Measurements from ENCODE around the gene HYPK. TPM values are rescaled to one million over a fixed set of nuclear protein-coding genes. Genes with fewer than 3 reads are reported as not detected.
A peak's percentile ranks its signal among the peaks of the same experiment; 100 is the strongest.

HYPK gene, protein sequence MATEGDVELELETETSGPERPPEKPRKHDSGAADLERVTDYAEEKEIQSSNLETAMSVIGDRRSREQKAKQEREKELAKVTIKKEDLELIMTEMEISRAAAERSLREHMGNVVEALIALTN
- 10 to 100 TPM; 19.6 to 21.1 TPM for total RNA-seq

DNA sequence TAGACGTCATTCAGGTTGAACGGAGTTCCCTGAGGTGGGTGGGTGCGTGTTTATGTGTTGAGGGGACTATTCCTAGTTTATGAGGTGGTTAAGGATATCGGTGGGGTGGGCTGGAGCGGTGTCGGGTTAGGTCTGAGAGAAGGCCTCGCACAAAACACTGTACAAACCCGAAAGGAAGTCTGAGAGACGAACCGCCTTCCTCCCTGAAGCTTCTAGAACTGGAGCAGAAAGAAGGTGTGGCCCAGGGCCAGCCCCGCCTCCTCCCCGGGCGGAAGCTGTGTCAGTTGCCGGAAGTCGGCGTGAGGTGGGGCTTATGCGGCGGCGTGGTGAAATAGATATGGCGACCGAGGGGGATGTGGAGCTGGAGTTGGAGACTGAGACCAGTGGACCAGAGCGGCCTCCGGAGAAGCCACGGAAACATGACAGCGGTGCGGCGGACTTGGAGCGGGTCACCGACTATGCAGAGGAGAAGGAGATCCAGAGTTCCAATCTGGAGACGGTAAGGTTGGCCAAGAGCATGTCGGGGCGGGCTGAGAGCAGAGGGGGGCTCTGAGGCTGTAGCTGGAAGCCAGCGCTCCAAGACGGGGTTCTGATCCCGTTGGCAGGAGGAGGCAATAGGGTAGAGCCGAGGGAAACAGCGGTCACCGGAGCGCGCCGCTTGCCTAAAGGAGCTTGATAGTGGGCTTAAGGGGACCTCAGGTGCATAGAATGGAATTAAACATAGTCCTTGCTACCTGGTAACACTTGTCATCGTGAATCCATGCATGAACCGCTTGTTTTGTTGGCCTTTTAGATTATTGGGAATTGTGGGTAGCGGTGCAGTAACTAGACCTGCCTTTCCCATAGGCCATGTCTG is at the start of gene HYPK:
Gene HYPK (plus strand): TSS at position 314 of the 856 bp plus-strand sequence. CDS start 24 bp downstream, at position 338.
- H3K27ac Mint-ChIP-seq: peak within 1 kb of the TSS; percentile 95
- H3K4me1 Mint-ChIP-seq (ENCODE audit: low read depth): peaks cover 43% of the 10 kb centered on the region
- CTCF ChIA-PET: interaction anchor here (0.9 to 1.0 kb wide), 2 partner anchors 23 to 198 kb away, joined by 3 to 4 read pairs; partner anchors contain the start of gene ELL3
- peaks cover 75% of the 10 kb centered on the region for H3K36me3 Mint-ChIP-seq (ENCODE audit: low read depth)
- no peaks in the 10 kb centered on the region for H3K9me3 Mint-ChIP-seq
- peak; percentile 94 for DNase-seq
- no peaks in the 10 kb centered on the region for H3K27me3 Mint-ChIP-seq (ENCODE audit: low read depth)
- intact Hi-C loops (cut with micrococcal nuclease): loop anchor here (1.0 to 2.0 kb wide), 4 partner anchors 8 to 52 kb away; partner anchors contain the start of genes MFAP1 and SERF2
- H3K4me3 Mint-ChIP-seq: peak within 1 kb of the TSS; percentile 97

DNA sequence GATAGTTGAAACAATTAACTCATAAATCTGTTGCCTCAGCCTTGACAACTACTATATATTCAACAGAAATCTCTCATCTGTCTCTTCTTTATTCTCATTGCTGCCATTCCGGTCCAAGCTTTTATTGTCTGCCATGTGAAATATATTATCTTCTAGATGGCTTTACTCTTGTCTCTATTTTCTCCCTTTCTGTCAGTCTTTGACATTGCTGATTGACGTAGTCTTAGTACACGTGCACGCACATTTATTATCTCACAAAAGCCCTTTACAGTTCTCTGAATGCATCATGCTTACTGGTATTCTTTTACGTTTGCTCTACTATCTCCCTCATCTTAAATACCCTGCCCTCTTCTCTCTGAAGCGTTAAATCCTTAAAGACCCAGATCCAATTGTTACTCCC is 48.5 kb upstream of the HYPK start:
- Mint-ChIP-seq H3K27me3 (ENCODE audit: low read depth) (no peaks in the 10 kb centered on the region), H3K4me1 (ENCODE audit: low read depth) (peaks cover 46% of the 10 kb centered on the region), H3K27ac (peak overlapping the region; percentile 3), H3K36me3 (ENCODE audit: low read depth) (peaks cover 32% of the 10 kb centered on the region), H3K9me3 (no peaks in the 10 kb centered on the region), H3K4me3 (no peak overlapping the region)
- intact Hi-C loops (cut with micrococcal nuclease): loop anchor here (2.0 kb wide), 1 partner anchor 17 kb away; no protein-coding TSS in a partner anchor
- DNase-seq: no peak
- CTCF ChIA-PET: interaction anchor here (0.6 kb wide), 1 partner anchor 504 kb away, joined by 3 read pairs; no protein-coding TSS in a partner anchor

DNA sequence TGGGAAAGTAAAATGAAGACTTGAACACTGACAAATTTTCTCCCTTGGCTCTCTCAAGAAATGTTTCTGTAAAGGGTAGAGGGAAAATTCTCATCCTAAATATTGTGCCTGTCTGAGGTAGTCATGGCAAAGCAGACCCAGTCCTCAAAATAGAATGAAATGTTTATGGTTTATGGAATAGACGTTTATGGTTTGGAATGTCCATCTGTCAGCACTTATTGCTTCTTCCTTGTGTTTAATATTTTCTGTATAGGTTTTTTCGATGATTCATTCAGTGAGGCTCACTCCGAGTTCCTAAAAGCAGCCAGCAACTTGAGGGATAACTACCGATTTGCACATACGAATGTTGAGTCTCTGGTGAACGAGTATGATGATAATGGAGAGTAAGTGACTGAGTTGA is 37.6 kb upstream of the HYPK start:
- peaks cover 35% of the 10 kb centered on the region for H3K36me3 Mint-ChIP-seq (ENCODE audit: low read depth)
- CTCF ChIA-PET: no interaction called here
- H3K27ac Mint-ChIP-seq: peak overlapping the region; percentile 70

DNA sequence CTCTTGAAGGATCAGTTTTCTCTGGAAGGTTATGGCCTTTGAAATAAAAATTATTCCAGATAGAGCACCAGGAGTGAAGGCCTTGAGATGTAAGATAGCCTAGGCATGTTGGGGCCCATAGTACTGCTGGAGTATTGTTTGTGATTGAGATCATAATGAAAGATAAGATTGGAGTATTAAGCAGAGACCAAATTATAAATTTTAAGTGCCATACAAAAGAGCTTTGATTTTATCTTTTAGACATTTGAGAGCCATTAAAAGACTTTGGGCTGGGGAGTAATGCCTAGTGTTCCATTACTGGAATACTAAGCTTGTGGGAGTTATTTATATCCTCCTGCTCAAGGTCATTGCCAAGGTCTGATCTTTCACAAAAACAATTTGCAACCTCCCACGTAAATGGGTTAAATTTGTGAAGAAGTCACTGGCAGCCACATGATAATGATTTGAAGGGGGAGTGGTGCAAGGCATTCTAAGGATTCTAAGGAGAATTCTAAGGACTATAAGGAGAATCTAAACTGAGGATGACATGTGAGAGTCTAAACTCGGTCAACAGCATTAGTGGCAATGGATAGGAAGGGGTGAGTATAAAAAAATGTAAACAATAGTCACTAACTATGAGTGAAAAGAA is 36.5 kb upstream of the HYPK start:
- Mint-ChIP-seq H3K9me3 (no peaks in the 10 kb centered on the region), H3K36me3 (ENCODE audit: low read depth) (peaks cover 42% of the 10 kb centered on the region), H3K4me3 (no peak overlapping the region), H3K27ac (peak overlapping the region; percentile 70), H3K27me3 (ENCODE audit: low read depth) (no peaks in the 10 kb centered on the region), H3K4me1 (ENCODE audit: low read depth) (peaks cover 3% of the 10 kb centered on the region)
- DNase-seq: no peak
- CTCF ChIA-PET: no interaction called here
- intact Hi-C loops (cut with micrococcal nuclease): no loop called here

More for the DNA sequence above, 37.6 kb upstream of the HYPK start:
- H3K27me3 Mint-ChIP-seq (ENCODE audit: low read depth): no peaks in the 10 kb centered on the region
- DNase-seq: no peak
- no peak overlapping the region for H3K4me3 Mint-ChIP-seq
- peaks cover 3% of the 10 kb centered on the region for H3K4me1 Mint-ChIP-seq (ENCODE audit: low read depth)
- no peaks in the 10 kb centered on the region for H3K9me3 Mint-ChIP-seq
- intact Hi-C loops (cut with micrococcal nuclease): no loop called here

DNA sequence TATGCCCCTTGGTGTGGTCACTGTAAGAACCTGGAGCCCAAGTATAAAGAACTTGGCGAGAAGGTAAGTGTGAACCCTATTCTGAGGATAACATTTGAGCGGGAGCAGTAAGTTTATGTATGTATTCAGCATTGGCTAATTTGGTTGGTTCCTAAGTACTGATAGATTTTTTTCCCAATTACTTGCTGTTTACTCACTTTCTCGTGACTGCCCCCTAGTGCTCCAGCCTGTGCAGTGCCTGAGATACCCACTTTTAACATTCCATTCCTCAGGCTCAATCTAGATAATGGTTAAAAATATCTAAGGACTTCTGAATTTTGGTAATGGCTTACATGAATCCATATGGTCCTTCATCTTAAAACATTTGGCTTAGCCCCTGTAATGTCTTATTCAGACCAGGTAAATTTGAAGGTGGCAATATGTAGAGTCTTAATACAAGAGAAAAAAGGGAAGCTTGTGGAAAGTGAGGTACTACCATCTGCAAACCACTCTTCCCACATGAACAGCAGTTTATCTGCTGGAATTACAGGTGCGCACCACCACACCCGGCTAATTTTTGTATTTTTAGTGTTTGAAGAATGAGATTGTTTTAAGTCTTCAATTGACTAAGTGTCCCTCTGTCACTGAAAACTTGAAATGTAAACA is 30.7 kb upstream of the HYPK start:
- peaks cover 47% of the 10 kb centered on the region for H3K36me3 Mint-ChIP-seq (ENCODE audit: low read depth)
- peak overlapping the region; percentile 59 for H3K27ac Mint-ChIP-seq
- intact Hi-C loops (cut with micrococcal nuclease): loop anchor here (1.0 to 2.0 kb wide), 2 partner anchors 8 to 17 kb away; no protein-coding TSS in a partner anchor
- H3K4me3 Mint-ChIP-seq: no peak overlapping the region
- no peaks in the 10 kb centered on the region for H3K4me1 Mint-ChIP-seq (ENCODE audit: low read depth)
- DNase-seq: peak; percentile 79
- no peaks in the 10 kb centered on the region for H3K27me3 Mint-ChIP-seq (ENCODE audit: low read depth)
- H3K9me3 Mint-ChIP-seq: no peaks in the 10 kb centered on the region
- CTCF ChIA-PET: interaction anchor here (0.6 to 1.8 kb wide), 9 partner anchors 11 to 150 kb away, joined by 3 to 6 read pairs (median 3); partner anchors contain the start of gene MFAP1

DNA sequence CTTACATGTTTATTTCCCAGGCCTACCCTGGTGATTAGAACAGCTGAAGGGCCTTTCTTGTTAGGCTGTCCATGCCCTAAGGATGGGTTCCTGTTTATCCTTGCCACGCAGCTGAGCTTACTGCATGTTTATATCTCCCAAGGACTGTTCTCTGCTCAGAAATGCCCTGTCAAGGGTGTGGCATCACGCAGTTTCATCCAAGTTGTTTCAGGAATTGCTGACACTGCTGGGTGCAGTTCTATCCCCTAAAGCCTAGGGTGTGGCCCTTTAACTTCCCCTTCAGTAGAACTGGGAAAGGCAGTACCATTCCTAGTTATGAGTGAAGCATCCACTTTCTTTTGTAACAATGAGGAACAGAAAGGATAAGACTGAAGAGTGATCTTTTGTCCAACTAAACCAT is 28.6 kb upstream of the HYPK start:
- H3K27ac Mint-ChIP-seq: no peak overlapping the region
- intact Hi-C loops (cut with micrococcal nuclease): no loop called here
- no peaks in the 10 kb centered on the region for H3K27me3 Mint-ChIP-seq (ENCODE audit: low read depth)
- H3K4me1 Mint-ChIP-seq (ENCODE audit: low read depth): peaks cover 6% of the 10 kb centered on the region
- CTCF ChIA-PET: interaction anchor here (1.4 kb wide), 1 partner anchor 19 kb away, joined by 4 read pairs; no protein-coding TSS in a partner anchor
- no peak overlapping the region for H3K4me3 Mint-ChIP-seq
- no peak for DNase-seq
- no peaks in the 10 kb centered on the region for H3K9me3 Mint-ChIP-seq
- H3K36me3 Mint-ChIP-seq (ENCODE audit: low read depth): peaks cover 38% of the 10 kb centered on the region

DNA sequence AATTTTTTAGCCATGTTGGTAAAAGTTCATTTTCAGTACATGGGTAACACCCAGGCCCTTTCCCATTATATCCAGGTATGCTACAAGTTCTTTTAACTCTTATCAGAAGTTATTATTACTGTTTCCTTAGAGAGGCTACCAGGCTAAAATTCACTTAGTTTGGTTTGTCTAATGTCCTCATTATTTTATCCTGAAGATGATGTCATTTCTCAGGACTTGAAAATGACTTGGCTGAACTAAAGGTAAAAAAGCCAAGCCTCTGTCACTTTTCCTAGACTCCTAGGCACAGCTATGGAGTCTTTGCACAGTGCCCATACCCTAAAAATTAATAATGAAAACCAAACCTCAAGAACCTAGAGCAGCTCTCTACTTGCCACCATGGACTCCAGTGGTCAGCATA is 27.8 kb upstream of the HYPK start:
- no peak overlapping the region for H3K27ac Mint-ChIP-seq
- intact Hi-C loops (cut with micrococcal nuclease): no loop called here
- H3K9me3 Mint-ChIP-seq: no peaks in the 10 kb centered on the region
- no peaks in the 10 kb centered on the region for H3K27me3 Mint-ChIP-seq (ENCODE audit: low read depth)
- no peak overlapping the region for H3K4me3 Mint-ChIP-seq
- CTCF ChIA-PET: no interaction called here
- H3K4me1 Mint-ChIP-seq (ENCODE audit: low read depth): peaks cover 11% of the 10 kb centered on the region
- H3K36me3 Mint-ChIP-seq (ENCODE audit: low read depth): peaks cover 36% of the 10 kb centered on the region
- DNase-seq: no peak

DNA sequence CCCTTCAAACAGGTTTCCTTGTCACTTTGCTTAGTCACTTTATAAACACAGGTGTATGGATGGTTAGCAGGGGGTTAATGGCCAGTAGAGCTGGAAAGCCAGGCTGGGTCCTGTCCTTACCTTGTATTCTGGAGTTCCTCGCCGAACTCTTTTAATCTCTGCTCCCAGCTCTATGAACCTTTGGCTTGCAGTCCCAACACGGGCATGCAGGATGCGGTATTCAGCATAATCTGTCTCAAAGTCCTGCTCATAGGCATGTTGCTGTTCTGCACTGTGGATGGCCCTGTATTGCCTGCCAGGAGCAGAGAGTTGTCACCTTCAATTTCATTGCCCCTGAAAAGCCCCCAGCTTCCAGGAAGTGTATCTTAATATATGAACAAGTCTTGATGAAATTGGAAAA is 26.3 kb upstream of the HYPK start:
- CTCF ChIA-PET: interaction anchor here (0.6 kb wide), 2 partner anchors 21 to 448 kb away, joined by 3 to 4 read pairs; no protein-coding TSS in a partner anchor
- intact Hi-C loops (cut with micrococcal nuclease): no loop called here
- Mint-ChIP-seq H3K4me3 (no peak overlapping the region), H3K27ac (peak overlapping the region; percentile 26), H3K9me3 (no peaks in the 10 kb centered on the region), H3K36me3 (ENCODE audit: low read depth) (peaks cover 26% of the 10 kb centered on the region), H3K4me1 (ENCODE audit: low read depth) (peaks cover 21% of the 10 kb centered on the region), H3K27me3 (ENCODE audit: low read depth) (no peaks in the 10 kb centered on the region)
- no peak for DNase-seq

DNA sequence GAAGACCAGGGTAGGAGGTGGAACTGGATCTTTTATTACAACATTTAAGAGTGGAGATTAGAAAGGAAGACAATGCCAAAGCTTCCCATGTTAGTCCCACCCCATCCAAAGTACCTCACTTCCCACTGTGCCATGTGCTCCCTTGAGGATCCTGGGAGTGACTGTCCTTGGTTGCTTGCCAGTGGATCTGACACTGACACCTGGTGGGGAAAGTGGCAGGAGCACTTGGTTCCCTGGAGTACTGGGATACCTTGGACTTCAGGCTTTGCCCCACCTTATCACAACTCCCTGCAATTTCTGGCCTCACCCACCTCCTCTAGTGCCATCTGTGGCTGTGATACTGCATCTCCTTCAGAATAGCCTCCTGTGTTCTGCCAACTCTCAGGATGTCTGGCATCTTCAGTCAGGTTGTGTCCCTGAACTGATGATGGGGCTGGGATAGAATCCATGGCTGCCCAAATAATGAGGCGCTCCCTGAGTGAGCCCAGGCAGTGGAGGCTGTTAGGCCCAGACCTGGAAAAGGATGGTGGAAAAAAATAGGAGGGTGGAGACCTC is 24.9 kb upstream of the HYPK start:
- Mint-ChIP-seq H3K4me3 (no peak overlapping the region), H3K36me3 (ENCODE audit: low read depth) (peaks cover 16% of the 10 kb centered on the region), H3K27me3 (ENCODE audit: low read depth) (no peaks in the 10 kb centered on the region), H3K9me3 (no peaks in the 10 kb centered on the region), H3K27ac (peak overlapping the region; percentile 24), H3K4me1 (ENCODE audit: low read depth) (peaks cover 23% of the 10 kb centered on the region)
- intact Hi-C loops (cut with micrococcal nuclease): no loop called here
- no peak for DNase-seq
- CTCF ChIA-PET: interaction anchor here (0.7 to 2.8 kb wide), 4 partner anchors 10 to 360 kb away, joined by 3 to 17 read pairs (median 5); no protein-coding TSS in a partner anchor

DNA sequence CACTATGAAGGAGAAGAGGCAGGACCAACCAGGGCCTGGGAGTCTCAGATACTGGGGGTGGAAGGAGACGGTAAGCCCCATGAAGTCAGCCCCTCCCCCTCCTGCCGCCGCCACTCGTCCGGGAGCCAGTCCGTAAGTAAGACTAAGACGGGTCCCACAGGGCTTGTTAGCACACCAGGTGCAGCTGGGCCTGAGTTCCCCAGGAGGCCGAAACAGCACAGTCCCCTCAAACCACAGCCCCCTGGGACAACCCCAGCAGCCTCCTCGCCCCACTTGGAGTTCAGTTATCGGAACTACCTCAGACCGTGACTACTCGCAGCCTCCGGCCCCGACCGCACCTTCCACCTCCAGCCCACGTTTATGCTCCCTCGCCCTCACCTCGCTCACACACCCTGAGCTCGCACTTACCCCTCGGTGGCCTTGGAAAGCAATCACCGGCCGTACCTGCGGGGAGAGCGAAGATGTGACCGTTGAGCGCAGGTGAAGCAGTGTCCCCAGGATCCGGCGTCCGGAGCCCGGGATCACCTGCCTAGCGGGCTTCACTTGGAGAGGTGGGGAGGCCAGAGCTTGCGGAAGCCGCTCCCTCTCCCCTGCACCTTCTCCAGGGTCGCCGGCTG is 24.2 kb upstream of the HYPK start:
- Mint-ChIP-seq H3K9me3 (no peaks in the 10 kb centered on the region), H3K4me1 (ENCODE audit: low read depth) (peaks cover 23% of the 10 kb centered on the region), H3K36me3 (ENCODE audit: low read depth) (peaks cover 9% of the 10 kb centered on the region), H3K27me3 (ENCODE audit: low read depth) (no peaks in the 10 kb centered on the region), H3K27ac (peak overlapping the region; percentile 36), H3K4me3 (peak overlapping the region; percentile 89)
- CTCF ChIA-PET: interaction anchor here (1.1 to 2.8 kb wide), 7 partner anchors 10 to 52 kb away, joined by 4 to 17 read pairs (median 8); partner anchors contain the start of genes HYPK, SERF2 and SERINC4
- intact Hi-C loops (cut with micrococcal nuclease): loop anchor here (2.0 kb wide), 1 partner anchor 335 kb away; no protein-coding TSS in a partner anchor
- DNase-seq: peak; percentile 22

DNA sequence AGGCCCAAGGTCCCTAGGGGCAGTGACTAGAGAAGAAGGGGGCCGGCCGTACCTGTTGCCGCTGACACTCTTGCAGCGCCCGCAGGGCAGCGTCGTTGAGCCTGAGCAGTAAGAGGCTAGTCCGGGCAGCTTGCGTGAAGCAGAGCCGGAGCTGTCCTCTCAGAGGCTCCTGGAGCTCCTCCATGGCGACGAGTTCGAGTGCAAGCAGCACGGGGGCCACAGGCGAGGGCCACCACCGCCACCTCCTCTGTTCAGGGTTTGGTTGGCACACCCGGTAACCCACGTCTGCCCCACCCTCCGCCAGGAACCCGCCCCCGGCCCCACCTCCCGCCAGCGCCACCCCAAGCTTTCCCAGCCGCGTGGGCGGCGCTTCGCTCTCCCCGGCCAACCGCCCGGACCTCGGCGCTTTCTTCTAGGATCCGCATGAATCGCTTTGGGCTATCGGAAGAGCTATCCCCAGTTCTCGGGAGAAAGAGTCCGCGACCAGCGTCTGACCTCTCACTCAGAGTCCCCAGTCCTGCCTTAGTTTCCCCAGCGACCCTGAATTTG is 23.6 kb upstream of the HYPK start, which contains the start of gene ELL3:
Gene ELL3 (minus strand): TSS at position 249 of the 549 bp plus-strand sequence. CDS start 65 bp downstream, at position 184.
- Mint-ChIP-seq H3K36me3 (ENCODE audit: low read depth) (peaks cover 5% of the 10 kb centered on the region), H3K27me3 (ENCODE audit: low read depth) (no peaks in the 10 kb centered on the region), H3K27ac (peak within 1 kb of the TSS; percentile 84), H3K4me1 (ENCODE audit: low read depth) (peaks cover 23% of the 10 kb centered on the region), H3K4me3 (peak within 1 kb of the TSS; percentile 89), H3K9me3 (no peaks in the 10 kb centered on the region)
- intact Hi-C loops (cut with micrococcal nuclease): loop anchor here (1.0 to 2.0 kb wide), 6 partner anchors 7 to 336 kb away; partner anchors contain the start of genes HYPK, SERF2 and SERINC4
- DNase-seq: peak; percentile 79
- CTCF ChIA-PET: interaction anchor here (0.6 to 2.8 kb wide), 10 partner anchors 10 to 385 kb away, joined by 3 to 17 read pairs (median 6); partner anchors contain the start of genes HYPK, MFAP1, SERF2 and SERINC4

All from activated naive CD4-positive, alpha-beta T cell treated with anti-CD3 and anti-CD28 coated beads for 36 hours (primary cell).